T-helper 22 cell (primary cell): ENCODE measurements around the gene PLA2G10.
"Not testable (repeated sequence)": the region's sequence is repeated elsewhere in the genome, so short reads cannot be mapped to it uniquely, and the experiment has no call there.

Experiments used
- DNase-seq: peaks from one replicate; pipeline ENCODE4 v3.0.0-alpha.2; 2020; ENCODE audit warnings: low read depth

Gene PLA2G10

DNA sequence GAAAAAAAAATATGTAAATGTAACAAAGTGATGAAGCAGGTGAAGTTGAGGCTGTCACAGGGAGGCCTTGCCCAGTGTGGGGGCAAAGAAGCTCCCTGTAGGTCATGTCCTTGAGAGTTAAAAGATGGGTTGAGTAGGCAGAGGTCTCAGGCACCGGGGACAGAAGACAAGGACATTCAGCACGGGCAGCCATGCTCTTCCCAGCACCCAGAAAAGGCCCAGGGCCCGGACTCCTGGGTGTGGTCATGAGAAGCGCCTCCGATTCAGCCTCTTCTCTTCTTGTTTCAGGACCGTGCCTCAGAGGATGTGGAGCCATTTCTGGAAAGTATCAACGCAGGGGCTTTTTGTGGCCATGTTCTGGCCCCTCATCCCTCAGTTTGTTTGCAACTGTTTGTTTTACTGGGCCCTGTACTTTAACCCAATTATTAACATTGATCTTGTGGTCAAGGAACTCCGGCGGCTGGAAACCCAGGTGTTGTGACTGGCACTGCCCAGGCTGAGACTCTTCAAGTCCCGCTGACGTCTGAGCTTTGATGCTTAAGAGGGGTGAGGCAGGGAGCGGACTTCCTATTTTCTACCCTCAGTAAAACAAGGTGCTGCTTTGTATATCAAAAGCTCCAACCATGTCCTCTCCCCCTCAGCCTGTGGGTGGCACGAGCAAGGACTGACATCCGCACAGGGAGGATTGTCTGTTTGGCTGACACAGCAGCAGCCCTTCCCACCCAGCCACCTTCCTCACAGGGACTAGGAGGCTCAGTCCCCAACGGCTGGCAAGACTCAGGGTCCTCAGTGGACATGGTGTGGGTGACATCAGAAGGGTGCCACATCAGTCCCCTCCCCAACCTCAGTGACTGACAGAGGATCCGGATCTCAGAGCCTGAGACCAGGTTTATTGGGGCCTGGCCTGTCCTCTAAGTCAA lies 26.5 kb downstream of the PLA2G10 start:
- no peak for DNase-seq

DNA sequence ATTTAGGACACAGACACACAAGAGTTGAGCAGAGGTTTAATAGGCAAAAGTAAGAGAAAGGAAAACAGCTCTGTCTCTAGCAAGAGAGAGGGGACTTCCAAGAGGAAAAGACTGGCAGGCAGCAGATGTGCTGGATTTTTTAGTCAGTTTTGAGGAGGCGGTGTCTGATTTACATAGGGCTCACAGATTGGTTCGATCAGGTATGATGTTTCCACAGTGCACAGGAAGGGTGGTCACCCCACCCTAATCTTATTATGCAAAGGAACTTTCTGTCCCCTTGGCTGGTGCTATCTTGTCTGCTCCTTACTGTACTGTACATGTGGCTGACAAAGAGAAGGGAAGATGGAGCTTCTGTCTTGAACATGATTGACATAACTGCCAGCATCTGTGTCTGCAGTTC lies 36.0 kb downstream of the PLA2G10 start:
- DNase-seq, result no peak

DNA sequence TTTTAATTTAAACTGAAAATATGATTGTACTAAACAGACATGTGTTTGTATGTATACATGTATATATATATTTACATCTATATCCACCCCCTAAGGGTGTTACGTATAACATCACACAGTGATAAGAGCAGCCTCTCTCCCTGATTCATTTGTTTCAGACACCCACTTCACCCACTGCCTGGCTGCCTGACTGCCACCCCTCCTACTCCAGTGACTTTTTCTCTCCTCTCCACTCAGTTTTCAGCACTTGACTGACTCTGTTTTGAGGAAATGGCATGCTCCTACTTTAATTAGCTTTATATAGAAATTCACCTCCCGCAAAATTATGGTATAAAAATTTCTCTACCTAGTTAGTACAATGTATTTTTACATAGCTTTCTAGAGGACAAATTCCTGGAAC lies 41.4 kb downstream of the PLA2G10 start:
- no peak for DNase-seq

DNA sequence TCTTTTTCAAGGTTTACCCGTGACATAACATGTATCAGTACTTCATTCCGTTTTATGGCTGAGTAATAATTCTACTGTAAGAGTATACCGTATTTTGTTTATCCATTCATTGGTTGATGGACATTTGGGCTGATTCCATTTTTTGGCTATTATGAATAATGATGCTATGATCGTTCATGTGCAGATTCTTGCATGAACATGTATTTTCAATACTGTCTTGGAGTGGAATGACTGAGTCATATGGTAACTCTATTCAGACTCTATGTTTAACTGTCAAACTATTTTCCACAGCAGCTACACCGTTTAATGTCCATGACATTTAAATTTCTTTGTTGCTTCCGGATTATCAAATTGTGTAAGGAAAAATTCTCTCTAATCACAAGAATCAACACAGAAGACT lies 43.5 kb downstream of the PLA2G10 start:
- no peak for DNase-seq

DNA sequence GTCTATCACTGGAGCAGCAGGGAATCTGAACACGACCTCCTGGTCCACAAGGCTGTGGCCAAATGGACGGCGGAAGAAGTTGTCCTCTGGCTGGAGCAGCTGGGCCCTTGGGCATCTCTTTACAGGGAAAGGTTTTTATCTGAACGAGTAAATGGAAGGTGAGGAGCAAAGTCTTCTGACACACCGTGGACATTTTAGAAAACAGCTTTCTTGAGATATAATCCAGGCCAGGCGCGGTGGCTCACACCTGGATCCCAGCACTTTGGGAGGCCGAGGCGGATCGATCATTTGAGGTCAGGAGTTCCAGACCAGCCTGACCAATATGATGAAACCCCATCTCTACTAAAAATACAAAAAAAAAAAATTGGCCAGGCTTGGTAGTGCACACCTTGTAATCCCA lies 44.3 kb downstream of the PLA2G10 start:
- no peak for DNase-seq

DNA sequence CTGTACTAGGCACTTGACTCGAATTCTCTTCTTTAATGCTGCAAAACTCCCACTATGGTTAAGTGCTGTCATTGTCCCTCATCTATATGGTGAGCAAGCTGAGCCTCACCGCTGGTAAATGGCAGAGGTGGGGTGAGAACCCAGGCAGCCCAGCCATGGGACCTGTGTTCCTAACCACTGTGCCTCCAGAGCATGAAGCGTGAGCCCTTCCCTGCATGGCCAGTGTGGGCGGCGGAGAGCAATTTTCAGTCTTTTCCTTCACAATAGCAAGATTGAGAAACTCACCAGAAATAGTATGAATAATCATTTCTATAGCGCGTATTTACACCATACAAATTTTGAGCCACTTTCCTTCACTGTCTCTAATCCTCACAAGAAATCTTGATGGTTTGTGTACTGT lies 52.2 kb downstream of the PLA2G10 start:
- DNase-seq, result no peak

DNA sequence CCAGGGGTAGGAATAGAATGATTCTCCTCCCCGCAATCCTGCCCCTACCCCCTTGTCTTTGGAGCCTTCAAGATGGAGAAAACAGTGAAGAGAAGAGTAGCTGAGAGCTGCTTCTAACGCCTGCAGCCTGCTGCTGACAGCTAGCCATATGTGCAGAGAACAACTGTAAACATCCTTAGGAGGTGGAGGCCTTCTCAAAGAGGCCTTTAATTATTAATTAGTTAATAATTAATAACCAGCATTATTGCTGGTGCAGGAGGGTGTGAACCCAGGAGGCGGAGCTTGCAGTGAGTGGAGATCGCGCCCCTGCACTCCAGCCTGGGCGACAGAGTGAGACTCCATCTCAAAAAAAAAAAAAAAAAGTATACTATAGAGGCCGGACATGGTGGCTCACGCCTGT lies 52.9 kb downstream of the PLA2G10 start:
- DNase-seq, result no peak

DNA sequence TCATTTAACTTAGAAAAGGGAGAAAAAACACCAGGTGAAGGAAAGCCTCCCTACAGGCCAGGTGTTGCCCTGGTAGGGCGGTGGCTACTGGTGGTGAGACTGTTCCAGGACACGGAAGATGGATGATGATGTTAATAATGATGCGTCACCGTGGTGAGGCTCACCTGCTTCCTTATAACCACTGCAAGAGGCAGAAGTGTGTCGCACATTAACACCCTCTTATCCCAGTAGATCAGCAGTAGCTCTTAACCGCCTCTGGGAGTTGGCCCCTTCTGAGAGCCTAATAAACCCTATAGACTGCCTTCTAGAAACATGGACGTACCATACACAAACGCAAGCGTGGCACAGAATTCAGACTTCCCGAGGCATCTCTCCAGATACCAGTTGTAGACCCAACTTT lies 53.6 kb downstream of the PLA2G10 start:
- no peak for DNase-seq

DNA sequence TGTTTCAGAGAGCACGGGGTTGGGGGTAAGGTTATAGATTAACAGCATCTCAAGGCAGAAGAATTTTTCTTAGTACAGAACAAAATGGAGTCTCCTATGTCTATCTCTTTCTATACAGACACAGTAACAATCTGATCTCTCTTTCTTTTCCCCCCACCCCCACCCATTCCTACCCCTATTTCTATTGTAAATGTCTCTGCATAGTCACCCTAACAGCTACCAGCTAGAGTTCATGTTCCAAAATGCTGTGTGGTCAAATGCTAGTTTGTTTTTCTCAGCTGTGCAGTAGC lies 57.2 kb downstream of the PLA2G10 start:
- DNase-seq, result not testable (repeated sequence)

DNA sequence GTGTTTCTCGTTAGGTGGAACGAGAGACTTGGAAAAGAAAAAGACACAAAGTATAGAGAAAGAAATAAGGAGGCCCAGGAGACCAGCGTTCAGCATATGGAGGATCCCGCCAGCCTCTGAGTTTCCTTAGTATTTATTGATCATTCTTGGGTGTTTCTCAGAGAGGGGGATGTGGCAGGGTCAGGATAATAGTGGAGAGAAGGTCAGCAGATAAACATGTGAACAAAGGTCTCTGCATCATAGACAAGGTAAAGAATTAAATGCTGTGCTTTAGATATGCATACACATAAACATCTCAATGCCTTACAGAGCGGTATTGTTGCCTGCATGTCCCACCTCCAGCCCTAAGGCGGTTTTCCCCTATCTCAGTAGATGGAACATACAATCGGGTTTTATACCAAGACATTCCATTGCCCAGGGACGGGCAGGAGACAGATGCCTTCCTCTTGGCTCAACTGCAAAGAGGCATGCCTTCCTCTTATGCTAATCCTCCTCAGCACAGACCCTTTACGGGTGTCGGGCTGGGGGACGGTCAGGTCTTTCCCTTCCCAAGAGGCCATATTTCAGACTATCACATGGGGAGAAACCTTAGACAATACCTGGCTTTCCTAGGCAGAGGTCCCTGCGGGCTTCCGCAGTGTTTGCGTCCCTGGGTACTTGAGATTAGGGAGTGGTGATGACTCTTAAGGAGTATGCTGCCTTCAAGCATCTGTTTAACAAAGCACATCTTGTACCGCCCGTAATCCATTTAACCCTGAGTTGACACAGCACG lies 57.7 kb downstream of the PLA2G10 start:
- not testable (repeated sequence) for DNase-seq

DNA sequence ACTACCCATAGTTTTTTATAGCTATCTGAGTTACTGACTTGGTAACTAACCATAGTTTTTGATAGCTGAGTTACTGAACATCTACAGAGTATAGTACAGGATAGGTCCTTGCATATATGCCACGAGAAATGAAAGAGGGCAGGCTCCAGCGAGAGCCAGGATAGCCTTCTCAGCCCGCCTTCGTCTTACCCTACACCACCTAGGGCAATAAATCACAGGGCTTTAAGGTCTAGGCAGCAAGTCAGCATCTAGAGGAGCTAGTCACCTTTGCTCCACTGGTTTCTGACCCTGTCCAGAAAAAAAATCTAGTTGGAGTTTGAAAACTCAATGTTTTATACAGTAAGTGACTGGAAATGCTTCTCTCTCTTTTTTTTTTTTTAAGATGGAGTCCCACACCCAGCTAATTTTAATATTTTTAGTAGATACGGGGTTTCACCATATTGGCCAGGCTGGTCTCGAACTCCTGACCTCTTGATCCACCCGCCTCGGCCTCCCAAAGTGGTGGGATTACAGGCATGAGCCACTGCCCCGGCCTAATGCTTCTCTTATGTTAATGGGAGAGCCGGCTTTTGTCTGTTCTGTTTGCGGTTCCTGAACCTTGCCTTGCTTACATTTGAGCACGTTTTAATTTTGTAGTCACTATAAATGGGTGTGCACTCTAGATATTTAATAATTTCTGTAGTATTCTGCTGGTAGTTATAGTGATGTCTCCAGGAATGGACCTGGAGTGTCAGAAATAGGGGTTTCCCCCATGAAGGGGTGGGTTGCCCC lies 58.5 kb downstream of the PLA2G10 start:
- no peak for DNase-seq

DNA sequence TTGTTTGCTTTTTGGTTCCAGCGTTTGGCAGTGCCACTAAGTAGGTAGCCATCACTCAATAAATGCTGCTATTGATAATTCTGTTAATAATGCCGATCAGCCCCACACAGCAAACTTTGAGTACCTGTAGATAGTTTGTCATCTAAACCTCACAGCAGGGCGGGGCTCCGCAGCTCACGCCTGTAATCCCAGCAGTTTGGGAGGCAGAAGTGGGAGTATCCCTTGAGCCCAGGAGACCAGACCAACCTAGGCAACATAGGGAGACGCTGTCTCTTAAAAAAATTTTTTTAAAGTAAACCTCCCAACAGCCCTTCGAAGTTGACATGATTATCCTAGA lies 59.8 kb downstream of the PLA2G10 start:
- no peak for DNase-seq

DNA sequence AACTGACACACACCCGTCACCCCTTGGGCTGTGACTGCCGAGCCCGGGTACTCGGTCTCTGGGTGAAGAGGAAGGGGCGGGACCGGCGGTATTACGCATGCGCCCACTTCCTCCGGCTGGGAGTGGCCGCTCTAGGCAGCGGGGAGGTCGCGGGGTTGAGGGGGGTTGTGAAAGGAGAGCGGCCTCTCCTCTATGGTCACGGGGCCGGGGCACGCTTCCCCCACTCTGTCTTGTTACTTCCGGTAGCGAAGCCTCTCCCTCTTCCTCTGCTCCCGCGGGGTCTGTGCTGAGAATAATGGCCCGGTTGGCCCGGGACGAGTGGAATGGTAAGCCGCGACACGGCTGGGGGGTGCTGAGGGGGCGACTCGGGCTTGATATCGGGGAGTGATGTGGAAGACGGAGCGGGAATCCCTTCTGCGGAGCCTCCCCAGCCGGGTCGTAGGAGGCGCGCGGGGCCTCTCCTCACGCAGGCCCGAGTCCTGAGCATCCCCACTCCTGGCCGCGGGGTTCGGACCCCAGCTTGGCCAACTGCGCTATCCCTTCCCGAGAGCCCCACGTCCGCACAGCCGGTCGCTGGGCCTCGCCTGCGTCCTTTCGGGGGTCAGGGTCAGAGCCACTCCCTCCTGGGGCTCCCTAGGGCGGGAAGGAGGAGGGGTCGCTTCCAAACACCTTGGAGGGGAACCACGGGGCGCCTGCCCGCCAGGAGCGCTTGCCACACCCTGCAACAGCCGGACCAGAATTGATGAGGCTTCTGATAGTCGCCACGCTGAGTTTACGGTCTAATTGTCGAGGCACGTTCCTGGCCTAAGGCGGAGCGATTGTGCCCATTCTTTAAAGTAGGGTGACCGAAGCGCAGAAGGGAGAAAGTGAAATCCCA lies 61.2 kb downstream of the PLA2G10 start, which contains the start of gene BFAR:
Gene BFAR (plus strand): TSS at position 259 of the 877 bp plus-strand sequence. CDS start 11,396 bp downstream, outside the sequence.
- DNase-seq, result peak; percentile 99

DNA sequence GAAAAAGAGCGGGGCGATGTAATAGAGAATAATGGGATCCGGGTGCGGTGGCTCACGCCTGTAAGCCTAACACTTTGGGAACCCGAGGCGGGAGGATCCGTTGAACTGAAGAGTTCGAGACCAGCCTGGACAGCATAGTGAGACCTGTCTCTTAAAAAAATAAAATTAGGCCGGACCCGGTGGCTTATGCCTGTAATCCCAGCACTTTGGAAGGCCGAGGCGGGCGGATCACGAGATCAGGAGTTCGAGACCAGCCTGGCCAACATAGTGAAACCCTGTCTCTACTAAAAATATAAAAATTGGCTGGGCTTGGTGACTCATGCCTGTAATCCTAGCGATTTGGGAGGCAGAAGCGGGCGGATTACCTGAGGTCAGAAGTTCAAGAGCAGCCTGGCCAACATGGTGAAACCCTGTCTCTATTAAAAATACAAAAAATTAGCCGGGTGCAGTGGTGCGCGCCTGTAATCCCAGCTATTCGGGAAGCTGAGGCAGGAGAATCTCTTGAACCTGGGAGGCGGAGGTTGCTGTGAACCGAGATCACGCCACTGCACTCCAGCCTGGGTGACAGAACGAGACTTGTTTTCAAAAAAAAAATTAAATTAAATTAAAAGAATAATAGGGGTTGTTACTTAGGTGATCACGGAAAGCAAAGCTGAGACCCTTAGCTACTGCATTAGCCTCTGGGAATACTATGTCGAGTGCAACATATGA lies 63.3 kb downstream of the PLA2G10 start:
- DNase-seq, result not testable (repeated sequence)

DNA sequence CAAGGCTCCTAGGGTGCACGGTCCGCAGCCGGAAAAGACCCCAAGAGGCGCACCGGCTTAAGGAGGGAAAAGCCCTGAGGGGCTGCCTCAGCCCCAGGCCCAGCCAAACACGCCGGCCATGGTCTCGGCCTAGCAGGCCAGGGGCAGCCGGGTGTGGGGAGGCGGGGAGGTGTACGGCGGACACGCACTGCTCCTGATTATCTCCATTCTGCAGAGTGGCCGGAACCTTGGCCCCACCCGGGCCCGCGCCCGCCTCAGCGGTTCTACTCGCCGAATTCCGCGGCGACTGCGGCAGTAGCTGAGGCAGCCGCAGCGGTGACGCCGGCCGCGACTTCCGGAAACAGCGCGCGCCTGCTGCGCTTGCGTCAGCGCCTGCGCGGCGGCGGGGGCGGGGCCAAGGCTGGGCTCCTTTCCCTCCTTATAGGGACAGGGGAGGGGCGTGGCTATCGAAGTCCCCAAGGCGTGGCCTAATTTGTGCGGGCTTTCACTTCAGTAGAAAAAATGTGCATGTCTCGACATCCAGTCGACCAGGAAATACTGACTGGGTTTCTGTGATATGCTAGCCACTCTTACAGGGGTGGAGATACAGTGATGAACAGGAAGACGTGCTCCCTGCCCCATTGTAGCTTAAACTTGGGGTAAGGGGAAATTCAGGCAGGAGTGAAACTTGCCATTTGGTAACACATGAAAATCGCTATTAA lies 64.0 kb downstream of the PLA2G10 start, which contains the start of gene PARN:
Gene PARN (minus strand): TSS at position 342 of the 701 bp plus-strand sequence. CDS start 135 bp downstream, at position 207.
- peak; percentile 93 for DNase-seq

DNA sequence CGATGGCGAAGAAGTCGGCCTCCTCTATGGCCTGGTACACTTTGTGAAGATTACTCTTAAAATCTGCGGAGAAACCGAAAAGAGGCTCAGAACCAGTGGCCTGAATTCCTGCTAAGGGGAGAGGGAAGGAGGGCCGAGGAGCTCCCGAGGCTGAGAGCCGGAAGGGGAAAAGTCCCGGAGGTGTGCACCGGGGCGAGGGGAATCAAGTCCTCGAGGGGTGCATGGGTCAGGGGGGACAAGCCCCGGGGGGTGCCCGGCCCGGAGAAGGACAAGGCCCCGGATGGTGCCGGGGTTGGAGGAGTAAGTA lies 64.5 kb downstream of the PLA2G10 start:
- DNase-seq, result no peak

DNA sequence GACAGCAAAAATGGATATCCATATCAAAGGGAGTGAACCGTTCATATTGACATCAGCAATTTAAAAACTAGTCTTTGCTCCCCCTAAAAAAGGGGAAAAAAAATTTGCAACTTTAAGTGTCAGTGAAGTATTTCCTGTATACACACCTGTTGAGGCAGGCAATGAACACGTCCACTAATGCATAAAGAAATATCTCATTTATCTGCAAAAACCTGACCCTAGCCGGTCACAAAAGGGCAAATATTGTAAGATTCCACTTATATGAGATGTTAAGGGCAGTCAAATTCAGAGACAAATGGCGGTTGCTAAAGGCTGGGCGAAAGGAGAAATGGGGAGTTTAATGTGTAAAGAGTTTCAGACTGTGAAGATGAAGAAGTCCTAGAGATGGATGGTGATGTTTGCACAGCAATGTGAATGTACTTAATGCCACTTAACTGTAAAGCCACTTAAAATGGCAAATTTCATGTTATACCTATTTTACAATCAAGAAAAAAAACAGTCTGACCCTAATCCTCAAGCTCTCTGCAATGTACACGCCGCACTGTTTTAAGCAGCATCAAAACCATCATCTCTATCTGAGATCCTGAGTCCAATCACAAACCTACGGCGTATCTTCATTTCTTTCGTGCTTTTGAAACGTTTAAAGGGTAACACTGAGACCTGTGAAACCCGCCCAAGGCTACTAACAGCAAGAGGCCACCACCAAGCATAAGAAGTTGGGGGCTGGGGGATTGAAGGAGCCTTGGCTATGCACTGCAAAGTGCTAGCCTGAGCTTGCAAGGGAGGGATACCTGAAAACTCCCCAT lies 65.1 kb downstream of the PLA2G10 start:
- DNase-seq, result no peak

DNA sequence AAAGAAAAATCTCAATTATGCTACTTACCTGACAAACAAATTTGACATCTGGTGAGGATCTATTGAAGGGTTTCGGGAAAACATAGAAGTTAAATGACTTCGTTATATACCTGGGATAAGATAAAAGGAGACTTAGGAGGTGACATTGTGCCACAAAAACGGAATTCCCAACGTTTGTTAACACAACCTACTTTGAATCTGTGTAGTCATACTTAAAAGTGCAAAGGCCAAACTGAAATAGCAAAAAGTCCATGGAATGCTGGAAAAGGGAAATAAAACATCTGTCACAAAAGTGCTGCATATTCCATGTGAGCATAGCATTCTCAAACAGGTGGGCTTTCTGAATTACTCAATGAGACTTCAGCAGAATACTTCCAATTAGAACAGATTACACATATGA lies 67.0 kb downstream of the PLA2G10 start:
- no peak for DNase-seq
